TTC549 (cell line): ENCODE measurements around the gene PLEKHJ1.
"Not testable (repeated sequence)": the region's sequence is repeated elsewhere in the genome, so short reads cannot be mapped to it uniquely, and the experiment has no call there.

Source experiments
- FAIRE-seq: peaks from 2 replicates; lab custom pipeline; 2012; peaks lifted over from hg19 to GRCh38; lab: Jason Lieb, UNC

Gene PLEKHJ1, protein sequence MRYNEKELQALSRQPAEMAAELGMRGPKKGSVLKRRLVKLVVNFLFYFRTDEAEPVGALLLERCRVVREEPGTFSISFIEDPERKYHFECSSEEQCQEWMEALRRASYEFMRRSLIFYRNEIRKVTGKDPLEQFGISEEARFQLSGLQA

DNA sequence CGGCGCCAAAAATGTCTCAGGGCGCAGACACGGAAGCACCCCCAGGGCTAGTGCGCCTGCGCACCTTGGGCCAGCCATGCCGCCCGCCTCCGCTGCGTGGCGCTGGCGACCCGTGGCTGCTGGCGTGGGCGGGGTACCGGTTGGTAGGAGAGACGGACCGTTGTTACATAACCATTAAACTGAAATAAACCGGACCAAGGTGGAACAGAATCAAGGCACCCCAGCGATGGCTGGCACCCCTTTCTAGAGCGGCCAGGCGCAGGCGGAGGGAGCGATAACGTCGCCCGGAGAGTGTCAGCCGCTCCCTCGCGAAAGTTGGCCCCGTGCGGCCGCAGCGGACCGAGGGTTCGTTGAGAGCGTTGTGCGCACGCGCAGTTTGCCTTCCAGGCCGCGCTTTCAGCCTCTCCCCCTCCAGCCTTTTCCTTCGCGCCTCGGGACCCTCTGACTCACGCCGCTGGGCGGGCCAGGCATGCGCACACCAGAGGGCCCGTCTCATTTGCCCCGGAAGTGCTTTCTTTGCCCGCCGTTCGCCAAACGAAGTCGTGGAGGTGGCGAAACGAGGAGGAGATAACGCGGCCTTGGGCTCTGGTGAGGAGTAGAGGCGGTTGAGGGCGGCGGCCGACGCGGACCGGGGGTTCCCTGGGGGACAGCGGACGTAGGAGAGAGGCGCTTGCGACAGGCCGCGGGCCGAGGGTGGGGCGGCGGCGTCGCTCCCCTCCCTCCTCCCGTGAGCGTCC, at the start of gene PLEKHJ1, which contains the start of gene SF3A2:
Gene PLEKHJ1 (minus strand): TSS at position 16 of the 737 bp plus-strand sequence. CDS start 81 bp downstream, outside the sequence.
Gene SF3A2 (plus strand): TSS at position 511 of the 737 bp plus-strand sequence. CDS start 6,595 bp downstream, outside the sequence.
- peak; percentile 64 for FAIRE-seq

DNA sequence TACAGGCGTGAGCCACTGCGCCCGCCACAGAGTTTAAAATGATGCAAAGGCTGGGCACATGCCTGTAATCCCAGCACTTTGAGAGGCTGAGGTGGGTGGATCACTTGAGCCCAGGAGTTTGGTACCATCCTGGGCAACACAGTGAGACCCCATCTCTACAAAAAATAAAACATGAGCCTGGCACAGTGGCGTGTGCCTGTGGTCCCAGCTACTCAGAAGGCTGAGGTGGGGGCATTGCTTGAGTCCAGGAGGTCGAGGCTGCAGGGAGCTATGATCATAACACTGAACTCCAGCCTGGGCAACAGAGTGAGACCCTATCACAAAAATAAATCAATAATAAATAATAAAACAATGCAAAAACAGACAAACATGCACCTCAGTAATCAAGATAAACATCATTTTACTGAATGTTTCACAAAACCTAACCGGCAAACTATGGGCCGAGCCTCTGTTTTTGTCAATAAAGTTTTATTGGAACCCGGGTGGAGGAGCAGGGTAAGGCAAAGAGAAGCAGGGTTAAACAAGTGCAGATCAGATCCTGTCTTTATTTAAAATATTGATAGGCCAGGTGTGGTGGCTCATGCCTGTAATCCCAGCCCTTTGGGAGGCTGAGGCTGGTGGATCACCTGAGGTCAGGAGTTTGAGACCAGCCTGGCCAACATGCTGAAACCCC, 47.8 kb upstream of the PLEKHJ1 start:
- FAIRE-seq = no peak

GRCh38 chr19:2282862-2283237, 46.7 kb upstream of the PLEKHJ1 start:
- no peak for FAIRE-seq

GRCh38 chr19:2282062-2282861, 46.1 kb upstream of the PLEKHJ1 start, which contains the start of gene PEAK3:
TSS of gene PEAK3 (minus strand) at chr19:2282175. CDS start at chr19:2280931, 1,244 bp downstream.
- FAIRE-seq = no peak

- FAIRE-seq = not testable (repeated sequence)
These were observed 45.3 kb upstream of the PLEKHJ1 start for GRCh38 chr19:2281265-2282061.

- FAIRE-seq = no peak
These were observed 44.6 kb upstream of the PLEKHJ1 start for GRCh38 chr19:2280633-2281264.

DNA sequence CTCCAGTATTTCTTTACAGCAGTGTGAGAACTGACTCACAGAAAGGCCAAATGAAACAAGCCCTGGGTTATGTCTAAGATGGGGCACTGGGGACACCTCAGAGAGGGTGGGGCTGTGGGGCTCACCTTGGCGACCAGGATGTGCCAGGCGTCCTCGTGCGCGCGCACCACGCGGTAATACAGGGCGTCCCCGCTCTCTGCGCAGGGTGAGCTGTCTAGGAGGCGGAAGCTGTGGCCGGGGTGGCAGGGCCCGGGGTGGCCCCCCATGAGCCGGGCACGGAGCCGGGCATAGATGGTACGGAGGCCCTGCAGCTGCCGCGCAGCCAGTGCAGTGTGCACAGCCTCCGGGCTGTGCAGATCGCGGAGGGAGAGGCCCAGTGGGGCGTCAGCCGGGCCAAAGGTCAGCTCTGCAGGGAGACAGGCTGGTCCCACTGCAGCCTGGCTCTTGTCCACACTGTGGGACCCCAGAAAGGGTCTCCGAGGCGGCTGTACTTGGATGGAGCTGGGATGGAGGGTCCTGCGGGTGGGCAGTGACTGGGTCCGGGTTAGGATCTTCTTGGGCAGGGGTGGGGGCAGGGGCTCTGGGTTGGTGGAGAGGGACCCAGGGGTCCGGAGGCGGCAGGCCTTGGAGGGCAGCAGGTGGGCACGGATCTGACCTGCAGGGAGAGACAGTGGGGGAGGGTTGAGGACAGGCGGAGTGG, 42.5 kb upstream of the PLEKHJ1 start:
- no peak for FAIRE-seq

GRCh38 chr19:2277138-2277537, 41.0 kb upstream of the PLEKHJ1 start:
- no peak for FAIRE-seq

DNA sequence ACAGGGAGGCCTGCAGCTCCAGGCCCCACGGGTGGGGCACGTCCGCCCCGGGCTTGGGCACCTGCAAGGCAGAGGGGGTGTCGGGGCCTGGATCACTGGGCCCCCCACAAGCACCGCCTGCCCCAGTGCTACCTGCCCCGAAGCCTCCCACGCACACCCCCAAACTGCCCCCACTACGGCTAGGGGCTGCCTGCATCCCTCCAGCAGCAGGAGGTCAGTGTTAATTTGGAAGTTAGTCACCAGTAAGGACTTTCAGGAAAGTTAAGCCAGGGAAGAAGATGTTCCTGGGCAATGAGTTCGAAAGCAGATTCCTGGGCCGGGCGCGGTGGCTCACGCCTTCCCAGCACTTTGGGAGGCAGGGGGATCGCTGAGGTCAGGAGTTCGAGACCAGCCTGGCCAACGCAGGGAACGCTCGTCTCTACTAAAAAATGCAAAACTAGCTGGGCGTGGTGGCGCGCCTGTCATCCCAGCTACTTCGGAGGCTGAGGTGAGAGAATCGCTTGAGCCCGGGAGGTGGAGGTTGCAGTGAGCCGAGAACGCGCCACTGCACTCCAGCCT, 40.4 kb upstream of the PLEKHJ1 start:
- no peak for FAIRE-seq

DNA sequence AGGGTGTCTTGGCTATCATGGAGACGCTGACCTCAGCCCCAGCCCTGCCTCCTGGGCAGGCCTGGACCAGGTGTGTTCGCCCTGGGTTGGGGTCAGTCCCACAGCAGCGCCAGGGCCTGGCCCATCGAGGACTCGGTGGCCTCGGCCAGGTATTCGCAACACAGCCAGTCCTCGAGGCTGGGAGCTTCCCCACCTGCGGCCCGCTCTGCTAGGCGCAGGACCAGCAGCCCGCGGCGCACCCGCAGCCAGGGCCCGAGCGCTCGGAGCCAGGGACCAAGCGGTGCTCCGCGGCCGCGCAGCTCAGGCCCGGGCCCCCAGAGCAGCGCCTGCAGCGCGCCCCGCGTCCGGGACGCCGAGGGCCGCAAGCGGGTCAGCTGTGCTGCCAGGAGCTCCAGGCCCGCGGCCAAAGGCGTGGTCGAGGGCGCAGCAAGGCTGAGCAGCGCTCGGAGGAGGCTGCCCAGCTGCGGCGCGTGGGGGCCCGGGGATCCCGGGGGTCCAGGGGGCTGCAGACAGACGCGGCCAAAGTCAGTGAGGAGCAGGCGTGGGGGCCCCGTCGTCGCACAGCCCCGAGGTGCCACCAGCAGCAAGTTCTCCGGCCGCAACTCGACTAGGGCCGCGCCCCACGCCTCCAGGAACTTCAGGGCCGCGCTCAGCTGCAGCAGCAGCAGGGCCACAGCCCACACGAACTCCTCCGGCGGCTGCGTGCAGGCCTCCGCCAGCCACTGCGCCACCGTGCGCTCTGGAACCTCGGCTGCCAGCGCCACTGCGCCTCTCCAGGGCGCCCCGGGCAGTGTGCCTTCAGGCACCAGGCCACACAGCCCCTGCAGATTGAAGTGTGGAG, 39.7 kb upstream of the PLEKHJ1 start:
- no peak for FAIRE-seq

- FAIRE-seq = no peak
These were observed 38.9 kb upstream of the PLEKHJ1 start for GRCh38 chr19:2274931-2275535.

DNA sequence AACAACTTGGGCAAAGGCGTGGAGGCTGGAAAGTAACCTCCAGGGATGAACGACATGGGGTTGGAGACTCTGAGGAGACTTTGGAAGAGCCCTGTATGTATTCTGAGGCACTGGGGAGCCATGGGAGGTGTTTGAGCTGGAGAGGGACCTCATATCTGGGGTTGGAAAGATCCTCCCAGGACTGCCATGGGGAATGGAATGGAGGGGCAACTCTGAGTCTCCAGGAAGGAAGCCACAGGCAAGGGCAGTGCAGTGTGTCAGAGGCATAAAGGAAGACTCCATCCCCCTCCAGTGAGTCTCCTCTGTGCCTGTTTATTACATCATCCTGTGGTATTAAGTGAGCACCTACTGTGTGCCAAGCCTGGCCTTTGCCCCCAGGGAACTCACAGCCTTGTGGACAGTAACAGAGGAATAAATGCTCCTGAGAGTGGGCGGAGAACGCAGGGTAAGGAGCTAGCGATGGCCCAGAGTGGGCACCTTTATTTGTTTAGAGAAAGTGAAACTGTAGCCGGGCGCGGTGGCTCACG, 38.1 kb upstream of the PLEKHJ1 start:
- FAIRE-seq = no peak

DNA sequence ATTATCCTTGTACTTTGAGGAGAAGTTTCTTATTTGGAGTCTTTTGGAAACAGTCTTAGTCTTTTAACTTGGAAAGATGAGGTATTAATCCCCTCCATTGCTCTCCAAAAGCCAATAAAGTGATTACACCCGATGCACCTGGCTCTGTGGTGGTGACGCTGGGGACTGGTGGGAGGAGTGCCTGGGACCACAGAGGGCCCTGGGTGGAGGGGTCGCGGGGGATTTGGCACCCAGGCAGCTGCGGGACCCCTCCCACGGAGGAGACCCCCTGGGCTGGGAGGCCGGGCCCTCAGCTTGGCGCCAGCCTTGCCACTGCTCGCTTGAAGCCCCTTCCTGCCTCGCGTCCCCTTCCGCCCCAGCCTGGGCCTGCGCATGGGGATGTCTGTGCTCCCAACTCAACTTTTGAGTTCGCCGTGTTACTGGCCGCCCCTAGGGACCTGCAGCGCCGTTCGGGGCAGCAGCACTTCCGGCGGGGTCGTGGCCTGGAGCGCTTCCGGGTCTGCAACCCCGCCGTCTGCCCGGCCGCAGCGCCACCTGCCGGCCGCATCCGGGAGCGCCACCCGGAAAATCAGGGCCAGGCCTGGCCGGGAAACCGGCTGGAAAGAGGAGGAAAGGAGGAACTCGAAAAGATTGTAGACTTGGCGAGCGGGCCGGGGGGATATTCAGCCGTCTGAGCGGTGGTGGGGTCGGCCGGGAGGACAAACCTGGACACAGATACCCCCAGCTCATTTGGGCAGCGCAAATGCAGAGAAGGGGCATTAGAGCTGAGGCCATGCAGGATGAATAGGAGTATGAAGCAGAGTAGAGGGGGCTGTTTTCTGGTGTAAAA, 37.4 kb upstream of the PLEKHJ1 start:
- FAIRE-seq = no peak

- FAIRE-seq = no peak
These were observed 35.3 kb upstream of the PLEKHJ1 start for GRCh38 chr19:2271234-2272103.

DNA sequence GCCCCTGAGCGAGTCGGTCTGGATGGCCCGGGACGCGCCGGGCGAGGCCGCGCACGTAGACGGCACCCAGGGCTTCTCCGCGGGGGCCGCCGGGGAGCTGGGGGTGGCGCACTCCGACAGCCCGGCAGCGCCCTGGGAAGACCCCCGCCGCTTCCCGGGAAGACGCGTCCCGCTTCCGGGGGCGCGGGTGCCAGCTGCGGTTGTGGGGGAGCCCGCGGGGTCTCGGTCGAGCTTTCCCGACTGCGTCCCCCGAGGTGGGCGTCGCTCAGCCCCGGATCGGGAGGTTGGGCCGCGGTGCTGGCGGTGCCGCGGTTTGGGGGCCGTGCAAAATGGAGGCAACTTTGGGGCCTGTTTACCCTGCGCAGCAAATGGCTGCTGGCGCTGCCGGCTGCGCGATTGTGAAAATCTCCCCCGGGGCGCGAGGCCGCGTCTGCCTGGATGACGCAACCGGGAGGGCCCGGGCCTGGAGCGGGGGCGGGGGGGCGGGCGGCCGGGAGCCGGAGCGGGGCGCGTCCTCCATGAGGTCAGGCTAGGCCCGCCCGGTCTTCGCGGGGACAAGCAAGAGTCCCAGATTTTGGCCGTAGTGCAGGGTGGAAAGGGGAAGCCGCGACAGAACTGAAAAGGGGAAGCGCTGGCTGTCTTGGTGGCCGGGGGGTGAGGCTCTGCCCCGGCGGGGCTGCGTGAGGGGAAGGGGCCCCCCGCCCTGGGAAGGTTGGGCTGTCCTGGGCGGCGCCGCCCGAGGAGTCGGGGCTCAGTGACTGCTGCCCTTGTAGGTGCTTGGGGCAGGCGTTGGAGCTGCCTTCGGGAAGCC, 34.5 kb upstream of the PLEKHJ1 start:
- FAIRE-seq = no peak

- no peak for FAIRE-seq
These were observed 34.0 kb upstream of the PLEKHJ1 start for GRCh38 chr19:2270157-2270422.
